Esophagus muscularis mucosa (tissue), 4 donors: ENCODE measurements around the gene OR10A4.

ENCODE experiments used
- CTCF ChIP-seq, 3 experiments: fragments of 200-600 bp in 2 of 3; fragments of 450-650 bp in 1 of 3; sonication (generic) in 2 of 3; IDR thresholded peaks; one replicate each; pipeline ENCODE4 v1.5.1; 2017 to 2019; ENCODE audit warnings: antibody characterized with exemption in 3 of 3, mild to moderate bottlenecking in 2 of 3, moderate library complexity in 1 of 3
- EP300 ChIP-seq: sonication (generic); formaldehyde crosslinking; IDR thresholded peaks from one replicate; pipeline ENCODE4 v1.6.1; 2017; ENCODE audit warnings: antibody characterized with exemption
- POLR2A ChIP-seq: fragments of 450-650 bp; IDR thresholded peaks from one replicate; pipeline ENCODE4 v1.6.1; 2017; ENCODE audit warnings: antibody characterized with exemption, moderate library complexity, mild to moderate bottlenecking, low read depth
- POLR2AphosphoS5 ChIP-seq, 2 donors: sonication (generic); formaldehyde crosslinking; IDR thresholded peaks; one replicate each; pipeline ENCODE4 v1.6.1; 2017; ENCODE audit warnings: antibody characterized with exemption in 2 of 2

GRCh38 chr11:6864438-6864837 lies 12.0 kb upstream of the OR10A4 start:
- no peak for TF ChIP-seq CTCF (IDR thresholded peaks at IDR 0.05)
- TF ChIP-seq POLR2A, result no peak
- TF ChIP-seq POLR2AphosphoS5 (IDR thresholded peaks at IDR 0.05), result no peak
- no peak for TF ChIP-seq EP300
